ENCODE measurements around the gene LTA.
"Not testable (repeated sequence)": the region's sequence is repeated elsewhere in the genome, so short reads cannot be mapped to it uniquely, and the experiment has no call there.

Gene LTA

GRCh38 chr6:31543639-31544038, 28.4 kb upstream of the LTA start:
- DNase-seq, result no peak

DNA sequence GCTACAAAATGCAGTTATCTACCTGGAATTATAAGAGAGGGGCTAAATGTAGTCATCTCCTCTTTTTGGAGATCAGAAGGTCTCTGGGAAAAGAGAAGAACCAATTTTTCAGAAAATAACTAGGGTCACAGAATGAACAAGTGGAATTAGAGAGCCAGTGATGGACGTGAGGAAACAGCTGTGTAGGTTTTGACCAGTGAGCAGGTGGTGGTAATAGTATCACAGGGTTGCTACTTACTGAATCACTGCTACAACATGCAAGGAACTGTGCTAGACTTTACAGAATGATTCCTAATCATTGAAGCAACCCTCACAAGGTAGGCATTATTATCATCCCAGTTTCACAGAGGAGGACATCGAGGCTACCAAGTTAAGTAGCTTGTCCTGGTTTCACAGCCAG, 27.4 kb upstream of the LTA start:
- no peak for DNase-seq

DNA sequence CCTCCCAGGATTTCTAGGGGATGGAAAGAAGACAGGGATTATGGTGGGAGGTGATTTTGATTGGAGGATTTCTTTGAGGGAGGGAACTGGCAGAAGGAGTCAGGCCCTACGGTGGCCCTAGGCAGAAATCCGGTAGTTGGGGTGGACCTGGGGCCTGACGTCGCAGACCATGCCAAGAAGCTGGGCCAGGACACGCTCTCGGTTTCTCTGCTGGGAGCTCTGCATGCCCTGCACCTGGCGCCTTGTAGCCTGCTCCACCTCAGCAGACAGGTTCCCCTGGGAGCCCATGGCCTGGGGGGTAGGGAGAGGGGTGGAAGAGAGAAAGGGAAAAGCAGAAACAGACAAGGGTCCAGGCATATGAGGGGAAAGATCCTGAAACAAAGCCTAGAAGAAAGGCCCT, 26.8 kb upstream of the LTA start:
- no peak for DNase-seq

- peak; percentile 99 for DNase-seq
Measured at GRCh38 chr6:31546339-31546957, 25.6 kb upstream of the LTA start, which contains the start of gene ATP6V1G2. Gene ATP6V1G2, minus strand, starts transcription at chr6:31546608. Its CDS starts 49 bp downstream, at chr6:31546559.

GRCh38 chr6:31546958-31547726, 24.9 kb upstream of the LTA start, which contains the start of gene NFKBIL1:
Gene NFKBIL1, plus strand, starts transcription at chr6:31547608. Its CDS starts 87 bp downstream, at chr6:31547695.
- peak; percentile 98 for DNase-seq

GRCh38 chr6:31547727-31548543, 24.2 kb upstream of the LTA start:
- no peak for DNase-seq

- DNase-seq, result no peak
Measured at GRCh38 chr6:31548544-31548873, 23.6 kb upstream of the LTA start.

DNA sequence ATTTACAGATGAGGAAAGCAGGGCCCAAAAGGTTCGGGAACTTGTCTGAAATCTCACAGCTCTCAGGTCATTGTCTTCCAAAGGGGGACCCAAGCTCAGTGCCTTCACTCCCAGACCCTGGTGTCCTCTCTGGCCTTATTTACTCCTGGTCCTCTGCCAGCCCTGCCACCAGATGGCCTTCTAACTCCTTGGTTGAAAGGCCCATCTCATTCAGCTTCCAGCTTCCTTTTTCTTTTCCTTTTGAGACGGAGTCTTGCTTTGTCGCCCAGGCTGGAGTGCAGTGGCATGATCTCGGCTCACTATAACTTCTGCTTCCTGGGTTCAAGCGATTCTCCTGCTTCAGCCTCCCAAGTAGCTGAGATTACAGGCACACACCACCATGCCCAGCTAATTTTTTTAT, 20.7 kb upstream of the LTA start:
- DNase-seq, result not testable (repeated sequence)

DNA sequence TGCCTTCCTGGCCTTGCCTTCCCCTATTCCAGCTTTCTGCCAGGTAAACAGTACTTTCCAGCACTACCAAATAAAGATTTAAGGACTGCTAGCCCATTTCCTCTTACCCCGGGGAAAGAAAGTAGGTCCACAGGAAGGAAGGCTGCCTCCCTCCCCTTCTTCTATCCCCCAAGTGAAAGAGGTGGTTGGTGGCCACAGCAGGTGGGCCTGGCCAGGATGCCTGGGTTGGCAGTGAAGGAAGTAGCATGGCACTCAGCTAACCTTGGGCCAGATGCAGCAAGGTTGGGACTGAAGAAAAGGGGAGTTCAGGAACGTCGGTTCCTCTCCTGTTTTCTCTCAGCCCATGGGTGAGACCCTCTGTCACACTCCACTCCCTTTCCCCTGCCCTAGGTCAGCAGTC, 15.8 kb upstream of the LTA start:
- DNase-seq, result no peak

DNA sequence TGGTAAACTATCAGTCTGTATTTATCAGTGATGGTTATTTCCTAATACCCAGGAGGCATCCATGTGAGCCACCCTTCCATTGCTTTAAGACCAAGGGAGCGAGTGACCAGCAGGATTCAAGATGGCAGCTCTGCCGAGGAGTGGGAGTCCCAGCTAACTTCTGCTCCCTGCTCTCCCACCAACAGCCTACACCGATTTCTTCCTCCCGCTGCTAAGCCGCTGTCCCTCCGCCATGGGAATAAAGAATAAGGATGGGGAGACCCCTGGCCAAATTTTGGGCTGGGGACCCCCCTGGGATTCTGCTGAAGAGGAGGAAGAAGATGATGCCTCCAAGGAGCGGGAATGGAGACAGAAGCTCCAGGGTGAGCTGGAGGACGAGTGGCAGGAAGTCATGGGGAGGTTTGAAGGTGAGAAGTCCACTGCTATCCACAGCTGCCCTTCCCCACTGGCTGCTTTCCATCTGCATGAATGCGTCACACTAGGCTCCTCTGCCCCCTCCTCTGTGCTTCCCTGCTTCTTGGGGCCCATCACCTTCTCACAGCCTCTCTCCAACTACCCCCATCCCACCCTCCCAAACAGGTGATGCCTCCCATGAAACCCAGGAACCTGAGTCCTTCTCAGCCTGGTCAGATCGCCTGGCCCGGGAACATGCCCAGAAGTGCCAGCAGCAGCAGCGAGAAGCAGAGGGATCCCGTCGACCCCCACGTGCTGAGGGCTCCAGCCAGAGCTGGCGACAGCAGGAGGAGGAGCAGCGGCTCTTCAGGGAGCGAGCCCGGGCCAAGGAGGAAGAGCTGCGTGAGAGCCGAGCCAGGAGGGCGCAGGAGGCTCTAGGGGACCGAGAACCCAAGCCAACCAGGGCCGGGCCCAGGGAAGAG, 14.4 kb upstream of the LTA start:
- DNase-seq, result no peak

GRCh38 chr6:31558318-31558625, 13.8 kb upstream of the LTA start:
- no peak for DNase-seq

DNA sequence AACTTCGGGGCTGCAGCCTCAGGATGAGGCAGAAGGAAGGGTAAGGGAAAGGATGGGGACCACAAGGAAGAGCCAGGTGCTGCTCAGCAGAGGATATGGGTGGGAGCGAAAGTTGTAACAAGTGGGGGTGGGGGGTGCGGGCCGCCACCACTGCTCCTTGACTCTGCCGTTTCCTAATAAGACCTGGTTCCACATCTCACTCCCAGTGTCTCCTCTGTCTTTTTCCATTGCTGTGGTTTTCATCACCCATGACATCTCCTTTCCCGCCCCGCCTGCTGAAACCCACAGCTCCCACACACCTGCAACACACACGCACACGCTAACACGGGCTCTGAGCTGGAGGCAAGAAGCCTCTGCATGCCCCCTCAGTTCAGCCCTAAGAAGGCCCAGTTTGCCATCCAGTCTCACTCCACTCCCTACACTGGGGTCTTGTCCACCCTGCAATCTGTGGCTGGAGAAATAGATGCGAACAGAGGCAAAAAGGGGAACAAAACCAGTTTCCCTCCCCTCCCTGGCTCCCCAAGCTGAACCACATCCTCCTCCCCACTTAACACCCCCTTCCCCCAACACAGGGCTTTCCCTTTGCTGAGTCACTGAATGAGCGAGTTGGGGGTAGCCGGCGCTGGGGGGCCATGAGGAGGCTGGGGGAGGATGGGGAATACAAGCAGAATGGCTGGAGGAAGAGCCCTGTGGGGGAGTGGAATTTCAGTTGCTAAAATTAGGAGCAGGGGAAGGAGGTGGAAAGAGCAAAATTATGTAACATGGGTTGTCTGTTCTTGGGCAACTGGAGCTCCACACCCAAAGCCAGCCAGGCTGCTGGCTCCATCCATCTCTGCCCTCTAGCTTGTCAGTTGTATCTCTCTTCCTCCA, 13.2 kb upstream of the LTA start:
- DNase-seq, result no peak

- no peak for DNase-seq
Measured at GRCh38 chr6:31559606-31559957, 12.5 kb upstream of the LTA start.

DNA sequence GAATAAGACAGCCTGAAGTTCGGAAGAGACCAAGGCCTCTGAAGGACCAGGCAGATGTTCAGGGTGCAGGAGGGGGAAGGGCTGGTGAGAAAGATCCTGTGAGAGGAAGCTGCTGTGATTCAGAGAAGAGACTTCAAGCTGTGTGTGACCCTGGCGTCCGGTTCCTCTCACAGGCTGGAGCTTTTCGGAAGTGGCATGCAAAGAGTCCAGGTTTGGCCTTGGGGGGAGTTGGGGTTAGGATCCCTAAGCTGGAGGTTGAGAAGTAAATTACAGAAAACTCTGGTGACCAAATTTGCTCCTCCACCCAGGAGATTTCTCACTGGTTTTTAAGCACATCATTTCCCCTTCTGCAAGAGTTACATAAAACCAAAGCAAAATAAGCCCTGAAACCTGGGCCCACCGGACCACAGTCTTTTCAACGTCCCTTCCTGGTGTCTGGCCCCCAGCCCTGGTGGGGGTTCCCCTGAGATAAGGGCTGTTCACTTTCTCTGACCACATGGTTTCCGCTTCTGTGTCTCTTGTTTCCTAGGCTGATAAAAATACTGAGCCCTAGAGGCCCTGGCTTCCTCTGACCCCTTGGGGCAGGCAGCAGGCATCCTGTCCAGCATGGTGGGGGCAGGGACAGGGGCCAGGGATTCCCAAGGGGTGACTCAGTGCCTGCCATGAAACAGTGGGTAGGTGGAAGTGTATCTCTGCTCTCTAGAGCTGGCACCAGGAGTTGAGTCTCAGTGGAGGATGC, 12.0 kb upstream of the LTA start:
- DNase-seq, result no peak

DNA sequence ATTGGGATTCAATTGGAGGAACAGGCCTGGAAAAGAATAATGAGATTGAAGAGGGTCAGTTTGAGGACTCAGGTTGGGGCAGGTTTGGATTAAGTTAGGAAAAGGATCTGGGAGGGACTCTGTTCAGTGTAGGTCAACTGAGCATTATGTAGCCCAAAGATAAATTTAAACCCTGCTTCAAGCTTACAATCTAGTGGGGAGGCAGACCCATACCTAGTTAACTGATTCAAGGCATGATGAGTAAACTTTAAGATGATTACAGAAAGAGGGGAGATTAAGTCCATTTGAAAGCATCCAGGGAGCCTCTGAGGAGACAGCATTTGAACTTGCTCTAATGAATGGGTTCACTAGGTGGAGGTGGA, 11.4 kb upstream of the LTA start:
- no peak for DNase-seq

- DNase-seq, result no peak
Measured at GRCh38 chr6:31567531-31568370, 4.3 kb upstream of the LTA start.

- no peak for DNase-seq
Measured at GRCh38 chr6:31568537-31568961, 3.5 kb upstream of the LTA start.

GRCh38 chr6:31569861-31570536, 2.1 kb upstream of the LTA start:
- no peak for DNase-seq

GRCh38 chr6:31573239-31574105, 1.4 kb downstream of the LTA start:
- DNase-seq, result no peak

Measured in NCI-H748 treated with DMSO at 0.1 percent for 48 hours (cell line).